HG03342 (cell line): ENCODE data around the gene SYAP1.
"Not testable (repeated sequence)": the region's sequence is repeated elsewhere in the genome, so short reads cannot be mapped to it uniquely, and the experiment has no call there.

Source experiments
- ATAC-seq: cut with Tn5 transposase; IDR thresholded peaks from one replicate; pipeline ENCODE4 v1.9.1; 2021; ENCODE audit warnings: mild to moderate bottlenecking, moderate library complexity; ENCODE audit not compliant: unreplicated experiment

SYAP1 gene

GRCh38 chrX:16719334-16720084 is at the start of gene SYAP1:
SYAP1 (plus strand) TSS chrX:16719612; CDS start chrX:16719725, 113 bp downstream.
- ATAC-seq, result peak; percentile 99

- ATAC-seq, result no peak
These were observed 48.4 kb upstream of the SYAP1 start for GRCh38 chrX:16671005-16671404.

- no peak for ATAC-seq
These were observed 40.7 kb upstream of the SYAP1 start for GRCh38 chrX:16678689-16679088.

GRCh38 chrX:16683007-16683664 is 36.3 kb upstream of the SYAP1 start:
- ATAC-seq, result no peak

GRCh38 chrX:16687514-16687913 is 31.9 kb upstream of the SYAP1 start:
- no peak for ATAC-seq

- ATAC-seq, result peak; percentile 74
These were observed 24.2 kb upstream of the SYAP1 start for GRCh38 chrX:16695079-16695676.

GRCh38 chrX:16696956-16697355 is 22.5 kb upstream of the SYAP1 start:
- no peak for ATAC-seq

GRCh38 chrX:16699389-16699788 is 20.0 kb upstream of the SYAP1 start:
- no peak for ATAC-seq

GRCh38 chrX:16700734-16701133 is 18.7 kb upstream of the SYAP1 start:
- ATAC-seq, result no peak

- no peak for ATAC-seq
These were observed 16.5 kb upstream of the SYAP1 start for GRCh38 chrX:16702700-16703599.

GRCh38 chrX:16705370-16705769 is 14.0 kb upstream of the SYAP1 start:
- no peak for ATAC-seq

- ATAC-seq, result no peak
These were observed 11.4 kb upstream of the SYAP1 start for GRCh38 chrX:16708016-16708415.

- no peak for ATAC-seq
These were observed 8.1 kb upstream of the SYAP1 start for GRCh38 chrX:16711219-16711811.

GRCh38 chrX:16711893-16712547 is 7.4 kb upstream of the SYAP1 start:
- ATAC-seq, result peak; percentile 37

- peak; percentile 74 for ATAC-seq
These were observed 6.8 kb upstream of the SYAP1 start, which contains the start of gene CTPS2 for GRCh38 chrX:16712548-16713155. CTPS2 (minus strand) TSS chrX:16712669; CDS start chrX:16702902, 9,767 bp downstream.

- ATAC-seq, result no peak
These were observed 4.9 kb upstream of the SYAP1 start for GRCh38 chrX:16714504-16714903.

GRCh38 chrX:16715638-16716037 is 3.8 kb upstream of the SYAP1 start:
- ATAC-seq, result not testable (repeated sequence)

GRCh38 chrX:16716451-16716850 is 3.0 kb upstream of the SYAP1 start:
- ATAC-seq, result not testable (repeated sequence)

- ATAC-seq, result peak; percentile 33
These were observed 533 bp upstream of the SYAP1 start for GRCh38 chrX:16718824-16719333.
